Measurements from ENCODE around the gene RBM28. TPM values are rescaled to one million over a fixed set of nuclear protein-coding genes. Genes with fewer than 3 reads are reported as not detected.

RBM28 gene
- total RNA-seq, 1 experiment from 2014 or later, result 100 TPM

GRCh38 chr7:128362670-128363069, 19.0 kb upstream of the RBM28 start:
- peaks cover 53% of the 10 kb centered on the region for H3K4me1 ChIP-seq (ENCODE audit: insufficient read depth, low read length, poor library complexity, severe bottlenecking)
- H3K4me3 ChIP-seq (ENCODE audit: low read depth, low read length, poor library complexity, severe bottlenecking), result peak overlapping the region; percentile 81
- POLR2A ChIA-PET (ENCODE audit: low non-redundant PET), result no interaction called here
- intact Hi-C loops (cut with micrococcal nuclease; ENCODE audit: unreplicated experiment), result no loop called here
- no peak for DNase-seq (ENCODE audit: low spot score)
- BruUV-seq (replicated peaks), result no TSS peak
- peak overlapping the region; percentile 91 for H3K27ac ChIP-seq (ENCODE audit: low read depth, low read length, poor library complexity, severe bottlenecking)
- no peaks in the 10 kb centered on the region for H3K27me3 ChIP-seq (replicated peaks; ENCODE audit: insufficient read depth, low read depth, low read length, poor library complexity)
- H3K36me3 ChIP-seq (ENCODE audit: insufficient read depth, low read length, poor library complexity, severe bottlenecking), result peaks cover 16% of the 10 kb centered on the region
- TF ChIP-seq EZH2 (IDR thresholded peaks at IDR 0.05; ENCODE audit: borderline replicate concordance, low read depth, low read length, poor library complexity, severe bottlenecking) (no peak), CTCF (conservative IDR thresholded peaks at IDR 0.05; ENCODE audit: low read depth, low read length) (no peak)
- H3K9me3 ChIP-seq (ENCODE audit: low read depth, low read length, poor library complexity, severe bottlenecking), result no peaks in the 10 kb centered on the region
- CTCF ChIA-PET, result no interaction called here

GRCh38 chr7:128361411-128362379, 18.0 kb upstream of the RBM28 start, which contains the start of gene PRRT4:
Gene PRRT4, minus strand, starts transcription at chr7:128361690.
- Histone ChIP-seq H3K27me3 (replicated peaks; ENCODE audit: insufficient read depth, low read depth, low read length, poor library complexity) (no peaks in the 10 kb centered on the region), H3K27ac (ENCODE audit: low read depth, low read length, poor library complexity, severe bottlenecking) (peak within 1 kb of the TSS; percentile 91), H3K9me3 (ENCODE audit: low read depth, low read length, poor library complexity, severe bottlenecking) (no peaks in the 10 kb centered on the region), H3K4me3 (ENCODE audit: low read depth, low read length, poor library complexity, severe bottlenecking) (peak within 1 kb of the TSS; percentile 81), H3K4me1 (ENCODE audit: insufficient read depth, low read length, poor library complexity, severe bottlenecking) (peaks cover 48% of the 10 kb centered on the region), H3K36me3 (ENCODE audit: insufficient read depth, low read length, poor library complexity, severe bottlenecking) (peaks cover 20% of the 10 kb centered on the region)
- DNase-seq (ENCODE audit: low spot score), result peak; percentile 72
- BruUV-seq (replicated peaks), result TSS peak; percentile 55
- TF ChIP-seq CTCF (conservative IDR thresholded peaks at IDR 0.05; ENCODE audit: low read depth, low read length) (0 out of 2 replicates have a peak, but pooled peaks have one; percentile 28), EZH2 (IDR thresholded peaks at IDR 0.05; ENCODE audit: borderline replicate concordance, low read depth, low read length, poor library complexity, severe bottlenecking) (no peak)
- ChIA-PET CTCF (no interaction called here), POLR2A (ENCODE audit: low non-redundant PET) (no interaction called here)
- intact Hi-C loops (cut with micrococcal nuclease; ENCODE audit: unreplicated experiment), result no loop called here

- Histone ChIP-seq H3K9me3 (ENCODE audit: low read depth, low read length, poor library complexity, severe bottlenecking) (no peaks in the 10 kb centered on the region), H3K27ac (ENCODE audit: low read depth, low read length, poor library complexity, severe bottlenecking) (peak overlapping the region; percentile 91), H3K4me1 (ENCODE audit: insufficient read depth, low read length, poor library complexity, severe bottlenecking) (peaks cover 36% of the 10 kb centered on the region), H3K36me3 (ENCODE audit: insufficient read depth, low read length, poor library complexity, severe bottlenecking) (peaks cover 23% of the 10 kb centered on the region), H3K4me3 (ENCODE audit: low read depth, low read length, poor library complexity, severe bottlenecking) (peak overlapping the region; percentile 81), H3K27me3 (replicated peaks; ENCODE audit: insufficient read depth, low read depth, low read length, poor library complexity) (no peaks in the 10 kb centered on the region)
- CTCF ChIA-PET, result no interaction called here
- no TSS peak for BruUV-seq (replicated peaks)
- intact Hi-C loops (cut with micrococcal nuclease; ENCODE audit: unreplicated experiment), result no loop called here
- POLR2A ChIA-PET (ENCODE audit: low non-redundant PET), result interaction anchor here (0.6 kb wide), 2 partner anchors 53 to 832 kb away, joined by 3 to 5 read pairs; no protein-coding TSS in a partner anchor
- TF ChIP-seq EZH2 (IDR thresholded peaks at IDR 0.05; ENCODE audit: borderline replicate concordance, low read depth, low read length, poor library complexity, severe bottlenecking), result no peak
- no peak for TF ChIP-seq CTCF (conservative IDR thresholded peaks at IDR 0.05; ENCODE audit: low read depth, low read length)
- DNase-seq (ENCODE audit: low spot score), result peak; percentile 23
Observed at GRCh38 chr7:128360359-128360678, 16.6 kb upstream of the RBM28 start.

Data from A673 (cell line).